Stomach (tissue), 9 donors: Measurements from ENCODE around the gene NELFB. TPM values are rescaled to one million over a fixed set of nuclear protein-coding genes. Genes with fewer than 3 reads are reported as not detected.

Experiments used
- DNase-seq, 2 donors: peaks; one replicate each; pipeline versions ENCODE4 v3.0.0 to v3.0.0-alpha.2; 2013 to 2019
- H3K27ac ChIP-seq, 5 donors: fragments of 200-600 bp in 4 of 5; sonication (generic) in 4 of 5; one replicate each; pipeline ENCODE4 v1.5.1; 2013 to 2019; ENCODE audit warnings: mild to moderate bottlenecking in 1 of 5, moderate library complexity in 1 of 5
- H3K27me3 ChIP-seq, 3 donors: fragments of 200-600 bp; sonication (generic); one replicate each; pipeline ENCODE4 v1.5.1; 2017 to 2019; ENCODE audit warnings: mixed run types in 1 of 3
- H3K36me3 ChIP-seq, 4 donors: fragments of 200-600 bp; sonication (generic); 1 replicate in 3 of 4; 2 replicates in 1 of 4; pipeline ENCODE4 v1.5.1; 2016 to 2019
- H3K4me1 ChIP-seq, 4 donors: fragments of 200-600 bp; sonication (generic); one replicate each; pipeline ENCODE4 v1.5.1; 2016 to 2019
- H3K4me3 ChIP-seq, 4 donors: fragments of 200-600 bp; sonication (generic) in 3 of 4; one replicate each; pipeline ENCODE4 v1.5.1; 2016 to 2019; ENCODE audit warnings: mild to moderate bottlenecking in 1 of 4
- H3K9me3 ChIP-seq, 4 donors: fragments of 200-600 bp; sonication (generic); one replicate each; pipeline ENCODE4 v1.5.1; 2016 to 2019
- CTCF ChIP-seq, 7 experiments: fragments of 450-650 bp in 4 of 7; fragments of 200-600 bp in 3 of 7; sonication (generic) in 3 of 7; IDR thresholded peaks; one replicate each; pipeline ENCODE4 v1.5.1; 2016 to 2019; ENCODE audit warnings: antibody characterized with exemption in 7 of 7, control low read depth in 2 of 7, mild to moderate bottlenecking in 1 of 7
- EP300 ChIP-seq: sonication (generic); formaldehyde crosslinking; IDR thresholded peaks from one replicate; pipeline ENCODE4 v1.6.1; 2017; ENCODE audit warnings: antibody characterized with exemption
- POLR2A ChIP-seq, 4 donors: fragments of 450-650 bp; IDR thresholded peaks; one replicate each; pipeline ENCODE4 v1.6.1; 2016; ENCODE audit warnings: antibody characterized with exemption in 4 of 4, control low read depth in 2 of 4, mild to moderate bottlenecking in 1 of 4, moderate library complexity in 1 of 4
- POLR2AphosphoS5 ChIP-seq, 3 donors: sonication (generic); formaldehyde crosslinking; IDR thresholded peaks; one replicate each; pipeline ENCODE4 v1.6.1; 2016; ENCODE audit warnings: antibody characterized with exemption in 3 of 3
- WGBS, 5 donors: extraction: QIAGEN DNeasy Blood & Tissue Kit in 3 of 5; methylation state at CpG; one replicate each; pipeline versions ENCODE4 v1.1.5 to v1.1.7; 2013 to 2018; 5-methylcytosine and 5-hydroxymethylcytosine counted together
- intact Hi-C: fragments of 100-400 bp; cut with DNase I; formaldehyde crosslinking; loops from one replicate; pipeline ENCODE4 v1.15.1; 2023; ENCODE audit warnings: low total_unique reads
- polyA plus RNA-seq, 3 donors: library from polyadenylated mRNA; stranded (reverse); fragments of 200-250 nt; gene quantifications; one replicate each; pipeline ENCODE4 v1.2.3, GENCODE V29; 2013
- total RNA-seq, 5 donors: library from RNA; depleted of rRNA; stranded (reverse); fragments of >200 nt; gene quantifications; one replicate each; pipeline versions ENCODE4 v1.1.0 to v1.2.3, GENCODE V29; 2014 to 2016
- donor health status: healthy with polysubstance abuse.
- donor health status: Bipolar disorder and iron deficiency.
- donor health status: healthy.

NELFB gene
- total and polyA plus RNA-seq, 8 donors, result 11.2 to 134 (median 36.1) TPM

- WGBS, 5 donors, result 18 to 34% (median 28%) methylated on average over 7 to 23 of the region's 23 CpGs
- intact Hi-C loops, result loop anchor here (10.0 kb wide), 1 partner anchor 98 kb away; no protein-coding TSS in a partner anchor
- H3K27me3 ChIP-seq, result peaks cover 0 to 62% (median 28%) of the 10 kb centered on the region in 3 donors
Observed at GRCh38 chr9:137306850-137307254, 51.7 kb downstream of the NELFB start.

GRCh38 chr9:137307255-137308056, 52.3 kb downstream of the NELFB start:
- H3K27me3 ChIP-seq, result peaks cover 0 to 61% (median 28%) of the 10 kb centered on the region in 3 donors
- WGBS, 5 donors, result 24 to 41% (median 30%) methylated on average over 20 to 30 of the region's 30 CpGs
- H3K4me3 ChIP-seq, result no peak overlapping the region
- intact Hi-C loops, result loop anchor here (10.0 kb wide), 1 partner anchor 97 kb away; no protein-coding TSS in a partner anchor
- DNase-seq, result peak in 1 of 2 donors; percentile 60
- peaks cover 63 to 77% (median 69%) of the 10 kb centered on the region in 4 donors for H3K4me1 ChIP-seq
- peak overlapping the region in 2 of 5 donors; percentile 4 to 8 for H3K27ac ChIP-seq
- no peak for TF ChIP-seq EP300
- TF ChIP-seq POLR2AphosphoS5 (IDR thresholded peaks at IDR 0.05), result no peak
- H3K9me3 ChIP-seq, result no peaks in the 10 kb centered on the region
- no peaks in the 10 kb centered on the region for H3K36me3 ChIP-seq

More at GRCh38 chr9:137306850-137307254, 51.7 kb downstream of the NELFB start:
- H3K36me3 ChIP-seq, result no peaks in the 10 kb centered on the region
- H3K4me1 ChIP-seq, result peaks cover 59 to 72% (median 65%) of the 10 kb centered on the region in 4 donors
- H3K9me3 ChIP-seq, result no peaks in the 10 kb centered on the region
- no peak overlapping the region for H3K4me3 ChIP-seq
- TF ChIP-seq POLR2A (IDR thresholded peaks at IDR 0.05), result no peak
- TF ChIP-seq EP300, result no peak
- TF ChIP-seq POLR2AphosphoS5 (IDR thresholded peaks at IDR 0.05), result no peak
- peak overlapping the region in 4 of 5 donors; percentile 69 to 82 (median 74) for H3K27ac ChIP-seq
- DNase-seq, result peak in 1 of 2 donors; percentile 51

GRCh38 chr9:137308057-137308619, 53.0 kb downstream of the NELFB start:
- Histone ChIP-seq H3K36me3 (no peaks in the 10 kb centered on the region), H3K27ac (no peak overlapping the region), H3K4me1 (peaks cover 58 to 71% (median 66%) of the 10 kb centered on the region in 4 donors), H3K4me3 (no peak overlapping the region), H3K27me3 (peaks cover 0 to 54% (median 28%) of the 10 kb centered on the region in 3 donors), H3K9me3 (no peaks in the 10 kb centered on the region)
- peak in 1 of 2 donors; percentile 44 for DNase-seq
- TF ChIP-seq POLR2AphosphoS5 (IDR thresholded peaks at IDR 0.05) (no peak), CTCF (IDR thresholded peaks at IDR 0.05) (no peak), EP300 (no peak), POLR2A (IDR thresholded peaks at IDR 0.05) (no peak)
- WGBS, 5 donors, result 49 to 64% (median 62%) methylated on average over 17 to 20 of the region's 20 CpGs
- intact Hi-C loops, result loop anchor here (10.0 kb wide), 1 partner anchor 97 kb away; no protein-coding TSS in a partner anchor

- H3K4me3 ChIP-seq, result no peak overlapping the region
- peak overlapping the region in 1 of 5 donors; percentile 83 for H3K27ac ChIP-seq
- DNase-seq, result peak in 1 of 2 donors; percentile 12
- peaks cover 54 to 70% (median 60%) of the 10 kb centered on the region in 4 donors for H3K4me1 ChIP-seq
- no peak for TF ChIP-seq CTCF (IDR thresholded peaks at IDR 0.05)
- no peak for TF ChIP-seq POLR2A (IDR thresholded peaks at IDR 0.05)
- WGBS, 5 donors, result 74 to 85% (median 79%) methylated on average over 10 to 15 of the region's 15 CpGs
- H3K36me3 ChIP-seq, result no peaks in the 10 kb centered on the region
- intact Hi-C loops, result loop anchor here (10.0 kb wide), 1 partner anchor 95 kb away; no protein-coding TSS in a partner anchor
- H3K27me3 ChIP-seq, result peaks cover 0 to 39% (median 28%) of the 10 kb centered on the region in 3 donors
- H3K9me3 ChIP-seq, result no peaks in the 10 kb centered on the region
Observed at GRCh38 chr9:137309368-137310188, 54.5 kb downstream of the NELFB start.
